ENCODE measurements around the gene DUSP12. TPM values are rescaled to one million over a fixed set of nuclear protein-coding genes. Genes with fewer than 3 reads are reported as not detected.

The DUSP12 gene
- total RNA-seq, 1 donor from 2014 or later: 26.6 TPM

DNA sequence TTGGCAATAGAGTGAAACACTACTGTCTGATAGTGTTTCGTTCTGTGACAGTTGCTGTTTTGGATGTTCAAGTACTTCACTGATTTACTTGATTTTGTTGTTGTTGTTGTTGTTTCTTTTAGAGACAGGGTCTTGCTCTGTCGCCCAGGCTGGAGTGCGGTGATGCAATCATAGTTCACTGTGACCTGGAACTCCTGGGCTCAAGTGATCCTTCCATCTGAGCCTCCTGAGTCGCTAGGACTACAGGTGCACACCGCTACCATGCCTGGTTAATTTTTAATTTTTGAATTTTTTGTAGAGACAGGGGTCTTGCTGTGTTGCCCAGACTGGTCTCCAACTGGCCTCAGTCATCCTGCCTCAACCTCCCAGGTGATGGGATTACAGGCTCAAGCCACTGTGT is 18.9 kb downstream of the DUSP12 start:
- intact Hi-C loops (cut with micrococcal nuclease): loop anchor here (5.0 kb wide), 3 partner anchors 729 to 1554 kb away; partner anchors contain the start of genes DCAF8, NUF2 and UHMK1

DNA sequence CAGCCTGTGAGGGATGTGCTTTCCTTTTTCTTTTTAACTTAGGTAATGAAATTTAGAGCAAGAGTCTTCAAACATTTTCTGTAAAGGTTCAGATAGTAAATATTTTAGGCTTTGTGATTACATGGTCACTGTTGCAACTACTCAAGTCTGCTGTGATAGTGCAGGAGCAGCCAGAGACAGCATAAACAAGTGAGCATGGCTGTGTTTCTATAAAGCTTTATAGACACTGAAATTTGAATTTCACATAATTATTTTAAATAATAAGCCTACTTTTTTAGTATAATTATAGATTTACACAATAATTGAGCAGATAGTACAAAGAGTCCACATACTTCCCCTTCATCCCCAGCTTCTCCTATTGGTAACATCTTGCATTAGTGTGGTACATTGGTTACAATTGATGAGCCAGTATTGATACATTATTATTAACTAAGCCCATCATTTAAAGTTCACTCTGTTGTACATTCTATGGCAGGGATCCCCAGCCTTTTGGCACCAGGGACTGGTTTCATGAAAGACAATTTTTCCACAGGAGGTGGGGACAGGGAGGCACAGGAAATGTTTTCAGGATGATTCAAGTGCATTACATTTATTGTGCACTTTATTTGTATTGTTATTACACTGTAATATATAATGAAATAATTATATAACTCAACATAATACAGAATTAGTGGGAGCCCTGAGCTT is 19.5 kb downstream of the DUSP12 start:
- intact Hi-C loops (cut with micrococcal nuclease): loop anchor here (5.0 kb wide), 3 partner anchors 728 to 1553 kb away; partner anchors contain the start of genes DCAF8, NUF2 and UHMK1

DNA sequence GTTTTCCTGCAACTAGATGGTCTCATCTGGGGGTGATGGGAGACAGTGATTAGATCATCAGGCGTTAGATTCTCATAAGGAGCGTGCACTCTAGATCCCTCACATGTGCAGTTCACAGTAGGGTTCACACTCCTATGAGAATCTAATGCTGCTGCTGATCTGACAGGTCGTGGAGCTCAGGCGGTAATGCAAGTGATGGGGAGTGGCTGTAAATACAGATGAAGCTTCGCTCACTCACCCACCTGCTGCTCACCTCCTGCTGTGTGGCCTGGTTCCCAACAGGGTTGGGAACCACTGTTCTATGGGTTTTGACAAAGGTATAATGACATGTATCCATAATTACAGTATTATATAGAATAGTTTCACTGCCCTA is 20.1 kb downstream of the DUSP12 start:
- intact Hi-C loops (cut with micrococcal nuclease): loop anchor here (5.0 kb wide), 3 partner anchors 728 to 1553 kb away; partner anchors contain the start of genes DCAF8, NUF2 and UHMK1

DNA sequence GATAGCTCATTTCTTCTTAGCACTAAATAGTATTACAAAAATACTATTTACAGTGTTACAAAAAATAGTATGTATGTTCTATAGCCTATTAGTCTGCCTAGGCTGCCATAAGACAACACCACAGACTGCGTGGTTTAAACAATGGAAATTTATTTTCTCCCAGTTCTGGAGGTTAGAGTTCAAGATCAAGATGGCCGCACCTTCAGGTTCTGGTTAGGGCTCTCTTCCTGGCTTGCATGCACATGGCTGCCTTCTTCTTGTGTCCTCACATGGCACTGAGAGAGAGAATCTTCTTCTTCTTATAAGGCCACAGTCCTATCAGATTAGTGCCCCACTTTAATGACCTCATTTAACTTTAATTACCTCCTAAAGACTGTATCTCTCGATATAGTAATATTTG is 20.7 kb downstream of the DUSP12 start:
- intact Hi-C loops (cut with micrococcal nuclease): no loop called here

DNA sequence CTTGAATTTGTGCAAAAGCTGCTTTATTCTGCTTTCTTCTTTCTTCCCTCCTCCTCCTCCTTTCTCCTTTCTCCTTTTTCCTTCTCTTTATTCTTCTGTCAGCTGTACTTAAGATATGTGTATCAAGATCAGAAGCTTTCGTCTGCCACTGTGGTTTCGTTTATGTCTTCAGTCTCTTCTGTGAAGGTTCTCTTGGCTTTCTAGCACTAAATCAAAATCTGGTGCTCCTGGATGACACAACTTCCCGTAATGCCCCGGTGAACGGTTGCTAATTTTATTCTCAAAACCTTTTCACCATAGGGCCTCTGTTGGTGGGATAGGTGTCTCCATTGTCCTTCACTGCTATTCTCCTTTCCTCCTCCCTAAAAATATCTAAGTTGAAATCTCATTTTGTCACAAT is 21.6 kb downstream of the DUSP12 start:
- intact Hi-C loops (cut with micrococcal nuclease): no loop called here

DNA sequence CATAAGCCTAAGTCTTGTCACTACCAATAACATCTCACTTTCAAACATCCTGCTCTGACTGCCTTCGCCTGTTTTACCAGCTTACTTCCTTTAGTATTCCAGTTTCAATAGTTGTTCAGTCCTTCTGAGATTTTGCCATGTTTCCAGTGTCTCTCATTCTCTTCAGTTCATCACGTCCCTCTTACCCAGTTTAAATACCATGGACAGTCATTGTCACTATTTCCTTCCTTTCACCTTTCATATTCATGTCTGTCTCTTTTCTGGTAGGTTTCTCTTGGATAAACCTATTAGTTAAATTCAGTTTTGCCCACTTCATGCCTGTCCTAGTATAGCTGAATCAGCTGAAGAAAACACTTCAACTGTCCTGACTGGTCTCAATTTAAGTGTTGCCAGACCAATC is 22.4 kb downstream of the DUSP12 start:
- intact Hi-C loops (cut with micrococcal nuclease): no loop called here

DNA sequence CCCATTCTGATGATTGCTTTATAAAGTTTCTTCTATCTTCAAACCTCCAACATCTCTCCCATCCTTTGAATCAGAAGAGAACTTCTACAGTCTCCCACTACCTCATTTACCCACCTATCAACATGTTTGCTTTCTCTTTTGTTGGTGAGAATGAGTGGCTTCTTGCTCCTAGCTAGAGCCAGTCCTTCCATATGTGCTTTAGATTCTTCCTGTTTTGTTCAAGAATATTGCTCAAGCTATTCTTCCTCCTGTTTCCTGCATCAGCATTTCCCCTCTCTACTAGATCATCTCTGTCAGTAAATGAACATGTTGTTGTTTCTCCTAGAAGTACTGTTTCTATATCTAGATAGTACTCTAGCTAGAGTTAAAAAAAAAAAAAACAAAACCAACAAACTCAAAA is 22.8 kb downstream of the DUSP12 start:
- intact Hi-C loops (cut with micrococcal nuclease): no loop called here

DNA sequence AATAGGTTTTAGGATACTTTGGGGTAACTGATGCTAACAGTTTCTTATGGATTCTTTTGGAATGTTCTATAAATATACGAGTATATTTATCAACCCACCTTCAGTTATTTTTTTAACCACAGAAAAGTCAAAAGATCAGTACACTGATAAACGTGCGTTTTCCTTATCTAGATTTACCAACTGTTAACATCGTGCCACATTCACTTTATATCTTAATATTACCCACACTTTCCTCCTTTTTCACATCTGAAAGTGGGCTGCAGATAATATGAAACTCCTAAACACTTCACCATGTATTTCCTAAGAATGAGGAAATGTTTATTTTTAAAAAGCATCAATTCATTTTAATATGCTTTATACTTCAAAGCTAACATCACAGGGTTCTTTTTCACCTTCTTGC is 24.2 kb downstream of the DUSP12 start:
- intact Hi-C loops (cut with micrococcal nuclease): no loop called here

DNA sequence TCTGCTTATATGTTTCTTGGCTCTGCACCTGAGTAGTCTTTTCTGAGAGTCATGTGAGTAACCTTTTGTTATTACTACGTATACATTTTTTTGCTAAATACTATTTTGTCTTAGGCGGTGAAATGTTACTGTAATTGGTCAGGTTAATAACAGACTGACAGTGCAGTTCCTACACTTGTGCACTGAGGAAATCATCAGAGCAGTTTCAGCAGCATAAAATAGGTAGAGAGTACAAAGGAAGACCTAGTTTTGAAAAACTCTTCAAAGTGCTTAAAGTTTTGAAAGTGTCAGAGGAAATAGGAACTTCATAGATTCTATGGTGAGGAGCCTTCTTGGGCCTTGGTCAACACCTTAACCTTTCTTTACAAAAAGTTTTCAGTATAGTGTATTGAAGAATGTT is 27.7 kb downstream of the DUSP12 start:
- intact Hi-C loops (cut with micrococcal nuclease): no loop called here

DNA sequence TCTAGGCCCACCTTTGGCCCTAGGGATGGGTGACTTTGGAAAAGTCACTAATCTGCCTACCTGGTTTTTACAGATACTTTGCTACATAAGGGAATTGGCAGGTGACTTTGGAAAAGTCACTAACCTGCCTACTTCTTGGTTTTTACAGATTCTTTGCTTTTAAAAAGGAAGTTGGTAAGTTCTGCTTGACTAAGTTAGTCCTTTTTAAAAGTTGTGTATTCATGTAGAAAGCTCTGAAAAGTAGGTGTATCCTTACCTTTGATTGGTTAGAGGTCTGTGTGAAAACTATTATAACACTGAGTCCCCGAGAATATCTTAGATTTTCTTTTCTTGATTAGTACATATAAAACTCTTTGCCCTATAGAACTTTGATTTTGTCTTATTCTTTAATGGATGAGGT is 28.9 kb downstream of the DUSP12 start:
- intact Hi-C loops (cut with micrococcal nuclease): no loop called here

DNA sequence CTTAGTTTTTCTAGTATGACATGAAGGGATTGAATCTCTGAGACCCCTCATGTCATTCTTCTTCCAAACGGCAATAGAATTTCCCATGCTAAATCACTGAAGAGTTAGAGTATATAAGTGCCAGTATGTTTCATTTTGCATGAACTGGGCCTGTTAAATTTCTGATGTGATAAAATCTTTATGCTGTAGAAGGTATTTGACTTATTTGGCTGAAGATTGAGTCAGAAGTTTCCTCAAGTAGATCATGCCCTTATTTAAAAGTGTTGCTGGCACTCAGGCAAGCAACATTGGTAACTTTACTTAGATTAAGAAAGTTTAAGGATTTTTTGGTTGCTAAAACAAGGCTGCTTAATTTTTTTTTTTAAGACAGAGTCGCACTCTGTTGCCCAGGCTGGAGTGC is 29.8 kb downstream of the DUSP12 start:
- intact Hi-C loops (cut with micrococcal nuclease): no loop called here

DNA sequence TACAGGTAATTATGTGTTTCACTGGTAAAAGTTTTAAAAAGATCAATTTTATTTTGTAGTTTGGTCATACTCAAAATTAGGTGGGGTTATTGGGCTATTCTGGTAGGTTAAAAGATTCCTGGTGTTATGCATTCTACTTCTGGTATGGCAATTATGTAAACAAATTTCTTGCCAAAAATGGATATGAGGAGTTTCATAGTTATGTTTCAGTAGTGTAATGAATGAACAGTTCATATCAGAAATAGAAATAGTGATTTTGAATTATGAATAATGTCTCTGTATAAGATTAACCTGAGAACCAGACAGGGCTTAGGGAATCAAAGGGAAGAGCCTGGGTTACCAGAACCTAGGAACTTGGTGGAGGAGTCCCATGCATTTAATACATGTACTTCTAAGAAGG is 32.4 kb downstream of the DUSP12 start:
- intact Hi-C loops (cut with micrococcal nuclease): no loop called here

DNA sequence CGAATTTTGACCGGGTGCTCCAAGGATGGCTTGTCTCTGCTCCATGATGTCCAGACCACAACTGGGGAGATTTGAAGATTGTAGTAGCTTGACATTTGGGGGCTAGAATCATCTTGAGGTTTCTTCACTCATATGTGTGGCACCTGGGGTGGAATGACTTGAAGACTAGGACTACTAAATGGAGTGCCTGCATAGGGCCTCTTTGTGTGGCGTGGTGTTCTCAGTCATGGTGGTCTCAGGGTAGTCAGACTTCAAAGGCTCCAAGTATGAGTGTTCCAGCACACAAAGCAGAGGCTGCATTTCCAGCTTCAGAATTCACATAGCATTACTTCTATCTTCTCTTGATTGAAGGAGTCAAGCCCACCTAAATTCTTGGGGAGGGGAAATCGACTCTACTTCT is 33.3 kb downstream of the DUSP12 start:
- intact Hi-C loops (cut with micrococcal nuclease): no loop called here

DNA sequence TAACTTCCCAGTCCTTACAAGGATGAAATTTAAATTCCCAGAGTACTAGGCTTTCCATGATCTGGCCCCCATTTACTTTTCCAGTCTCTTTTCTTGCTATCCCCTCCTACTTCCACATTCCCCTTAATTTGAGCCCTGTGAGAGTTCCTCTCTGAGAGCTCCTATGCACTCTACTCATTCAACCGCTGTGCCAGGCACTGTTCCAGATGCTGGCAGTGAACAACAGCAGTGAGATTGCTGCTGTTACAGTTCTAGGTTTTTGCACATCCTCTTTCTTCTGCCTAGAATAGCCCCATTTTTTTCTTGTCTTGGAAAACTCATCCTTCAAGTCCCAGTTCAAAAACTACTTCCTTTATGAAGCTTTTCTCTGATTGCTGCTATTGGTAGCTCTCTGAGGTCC is 35.4 kb downstream of the DUSP12 start:
- intact Hi-C loops (cut with micrococcal nuclease): no loop called here

DNA sequence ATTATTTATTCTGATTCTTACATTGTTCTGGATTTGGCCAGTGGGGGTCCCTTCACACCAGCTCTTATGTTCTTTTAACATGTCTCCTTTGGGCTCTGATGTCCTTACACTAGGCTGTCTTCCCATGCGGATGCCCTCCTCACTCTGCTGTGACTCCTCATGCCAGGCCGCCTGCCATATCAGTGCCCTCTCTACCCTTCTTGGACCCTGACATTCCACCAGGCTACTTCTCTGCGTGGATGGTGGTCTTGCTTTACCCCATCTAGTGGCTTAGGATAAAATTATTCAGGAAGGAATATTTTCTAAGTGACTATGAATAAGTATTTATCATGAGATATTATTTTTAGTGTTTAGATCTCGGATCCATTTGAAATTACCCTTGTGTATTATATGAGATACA is 37.8 kb downstream of the DUSP12 start:
- intact Hi-C loops (cut with micrococcal nuclease): no loop called here

DNA sequence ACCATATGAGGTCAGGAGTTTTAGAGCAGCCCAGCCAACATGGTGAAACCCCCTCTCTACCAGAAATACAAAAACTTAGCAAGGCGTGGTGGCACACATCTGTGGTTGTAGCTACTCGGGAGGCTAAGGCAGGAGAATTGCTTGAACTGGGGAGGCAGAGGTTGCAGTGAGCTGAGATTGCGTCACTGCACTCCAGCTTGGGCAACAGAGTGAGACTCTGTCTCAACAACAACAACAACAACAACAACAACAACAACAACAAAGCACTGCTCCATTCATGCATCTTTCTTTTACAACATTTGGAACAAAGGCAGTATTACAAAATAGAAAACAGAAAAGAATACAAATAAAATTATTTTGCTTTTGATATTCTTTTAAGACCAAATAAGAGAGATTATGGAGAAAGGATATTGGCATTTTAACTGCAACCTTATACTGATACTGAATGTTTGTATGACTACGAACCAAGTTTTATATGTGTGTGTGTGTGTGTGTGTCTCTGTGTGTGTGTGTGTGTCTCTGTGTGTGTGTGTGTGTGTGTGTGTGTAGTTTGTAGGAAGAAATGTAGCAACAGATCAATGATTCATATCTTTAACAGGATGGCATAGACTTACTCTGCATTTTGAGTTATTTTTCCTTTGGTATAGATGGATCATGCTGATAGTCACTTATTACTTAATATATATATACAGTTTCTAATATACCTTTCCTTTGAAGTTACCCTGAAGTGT is 41.2 kb downstream of the DUSP12 start:
- intact Hi-C loops (cut with micrococcal nuclease): no loop called here

DNA sequence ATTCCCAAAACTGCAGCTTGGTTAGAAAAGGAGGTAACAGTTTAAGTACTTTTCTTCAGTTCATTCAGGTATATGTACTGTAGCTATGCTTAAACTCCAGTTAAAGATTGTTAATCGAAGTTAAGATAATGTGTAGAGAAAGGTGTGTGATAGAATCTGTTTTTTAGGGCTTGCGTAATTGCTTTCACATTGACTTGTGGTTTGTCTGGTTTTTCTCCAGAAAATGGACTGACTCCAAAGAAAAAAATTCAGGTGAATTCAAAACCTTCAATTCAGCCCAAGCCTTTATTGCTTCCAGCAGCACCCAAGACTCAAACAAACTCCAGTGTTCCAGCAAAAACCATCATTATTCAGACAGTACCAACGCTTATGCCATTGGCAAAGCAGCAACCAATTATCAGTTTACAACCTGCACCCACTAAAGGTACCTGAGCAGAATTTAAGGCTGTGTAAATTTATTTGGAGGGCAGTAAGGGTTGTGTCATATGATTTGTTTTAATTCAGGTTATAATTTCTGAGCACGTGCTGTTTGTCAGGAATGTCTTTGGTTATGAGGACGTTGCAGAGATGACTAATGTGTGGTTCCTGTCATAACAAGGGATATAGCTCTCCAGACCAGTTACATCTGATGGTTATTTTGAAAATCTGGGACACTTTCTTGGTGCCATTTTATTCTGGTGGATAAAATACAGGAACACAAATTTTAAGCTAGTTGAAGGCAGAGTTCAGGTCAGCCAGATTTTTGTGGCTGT is 42.5 kb downstream of the DUSP12 start:
- intact Hi-C loops (cut with micrococcal nuclease): loop anchor here (1.0 to 2.0 kb wide), 7 partner anchors 25 to 707 kb away; partner anchors contain the start of gene ATF6

DNA sequence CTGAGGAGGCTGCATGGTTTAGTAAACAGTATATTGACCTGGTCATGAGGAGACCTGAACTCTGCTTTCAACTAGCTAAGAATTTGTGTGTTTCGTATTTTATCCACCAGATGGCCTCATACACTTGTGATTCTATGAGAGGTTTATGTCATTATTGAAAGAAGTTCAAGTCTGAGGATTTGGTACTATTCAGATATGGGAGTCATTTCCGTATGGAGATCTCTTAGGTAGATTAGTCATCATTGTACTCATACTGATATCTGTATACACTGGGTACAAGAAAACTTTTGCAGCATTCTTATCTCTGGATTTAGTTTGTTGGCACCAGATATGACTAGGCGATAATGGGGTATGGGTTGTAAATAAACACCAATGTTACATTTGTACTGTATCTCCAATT is 43.2 kb downstream of the DUSP12 start:
- intact Hi-C loops (cut with micrococcal nuclease): loop anchor here (1.0 to 2.0 kb wide), 7 partner anchors 26 to 707 kb away; partner anchors contain the start of gene ATF6

DNA sequence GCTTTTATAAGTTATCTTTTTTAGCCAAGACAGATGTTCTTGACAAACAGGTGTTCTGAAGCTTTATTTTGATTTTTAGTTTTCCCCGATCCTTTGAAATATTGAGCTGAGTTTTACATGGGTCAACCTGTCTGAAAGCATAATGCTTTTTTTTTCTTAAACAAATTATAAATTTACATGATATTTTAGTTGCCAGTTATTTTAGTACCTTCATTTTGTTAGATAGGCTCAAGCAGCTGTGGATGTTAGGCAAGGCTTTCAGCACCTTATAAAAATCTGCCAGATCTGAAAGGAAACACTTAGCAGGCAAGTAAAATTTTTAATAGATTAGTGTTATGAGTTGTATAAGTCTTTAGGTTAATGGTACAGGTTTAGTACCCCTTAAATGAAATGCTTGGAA is 50.2 kb downstream of the DUSP12 start:
- intact Hi-C loops (cut with micrococcal nuclease): no loop called here

DNA sequence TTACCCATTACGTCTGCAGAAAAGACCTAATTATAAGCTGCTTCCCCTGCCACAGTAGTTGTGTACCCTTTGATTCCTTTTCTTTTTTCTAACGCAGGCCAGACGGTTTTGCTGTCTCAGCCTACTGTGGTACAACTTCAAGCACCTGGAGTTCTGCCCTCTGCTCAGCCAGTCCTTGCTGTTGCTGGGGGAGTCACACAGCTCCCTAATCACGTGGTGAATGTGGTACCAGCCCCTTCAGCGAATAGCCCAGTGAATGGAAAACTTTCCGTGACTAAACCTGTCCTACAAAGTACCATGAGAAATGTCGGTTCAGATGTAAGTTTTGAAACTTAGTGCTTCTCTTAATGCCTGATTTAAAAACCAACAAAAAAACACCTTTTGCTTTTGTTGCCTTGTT is 52.4 kb downstream of the DUSP12 start:
- intact Hi-C loops (cut with micrococcal nuclease): no loop called here

DNA sequence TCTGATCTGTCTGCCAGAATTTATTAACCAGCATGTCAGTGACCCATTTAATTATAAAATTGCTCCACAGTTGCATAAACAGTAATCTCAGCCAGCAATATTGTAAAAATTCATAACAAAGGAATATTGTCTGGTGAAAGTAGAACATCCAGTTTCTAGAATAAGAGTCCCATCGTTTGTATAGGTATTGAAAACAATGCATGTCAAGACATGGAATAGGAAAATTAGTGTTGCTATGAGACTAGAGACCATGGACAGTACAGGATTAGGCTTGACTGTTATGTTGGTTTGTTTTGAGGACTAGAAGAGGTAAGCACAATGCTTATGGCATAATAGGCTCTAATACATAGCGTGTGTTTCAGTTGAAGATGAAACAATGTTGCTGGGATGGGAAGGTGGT is 53.6 kb downstream of the DUSP12 start:
- intact Hi-C loops (cut with micrococcal nuclease): no loop called here

All from T-helper 1 cell treated with Interleukin-12 subunit alpha and Interleukin-12 subunit beta and Interleukin-4 antibody, amounts not matched to agents 30 ng/mL and 1 ng/mL, for 36 hours (primary cell).